ENCODE results near the gene RGS11. TPM values are rescaled to one million over a fixed set of nuclear protein-coding genes. Genes with fewer than 3 reads are reported as not detected.

RGS11 gene
- total RNA-seq, 2 experiments from 2014 or later = not detected

DNA sequence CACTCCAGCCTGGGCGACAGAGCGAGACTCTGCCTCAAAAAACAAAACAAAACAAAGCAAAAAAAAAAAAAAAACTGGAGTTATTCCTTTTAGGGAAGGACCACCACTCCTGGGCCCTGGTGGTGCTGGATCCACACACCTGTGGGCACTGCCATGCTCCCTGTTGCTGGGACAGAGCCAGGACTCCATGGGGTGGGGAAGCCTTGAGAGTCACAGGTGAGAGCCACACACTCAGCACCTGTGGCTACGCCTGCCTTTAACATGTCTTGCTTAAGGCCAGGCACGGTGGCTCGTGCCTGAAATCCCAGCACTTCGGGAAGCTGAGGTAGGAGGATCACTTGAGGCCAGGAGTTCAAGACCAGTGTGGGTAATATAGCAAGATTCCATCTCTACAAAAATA lies 25.5 kb upstream of the RGS11 start:
- intact Hi-C loops (cut with micrococcal nuclease; ENCODE audit: unreplicated experiment) = no loop called here
- Histone ChIP-seq H3K27ac (ENCODE audit: low read depth, low read length, poor library complexity, severe bottlenecking) (no peak overlapping the region), H3K79me2 (ENCODE audit: insufficient read depth, low read depth, low read length) (no peaks in the 10 kb centered on the region), H3K9me3 (ENCODE audit: low read length) (no peaks in the 10 kb centered on the region), H3K9me2 (ENCODE audit: insufficient read depth, low read length) (no peaks in the 10 kb centered on the region), H3K36me3 (ENCODE audit: insufficient read depth, low read length) (0 out of 2 replicates have a peak, but pooled peaks cover 4% of the 10 kb centered on the region), H3K4me1 (ENCODE audit: insufficient read depth, low read length, poor library complexity, severe bottlenecking) (no peaks in the 10 kb centered on the region), H3K4me2 (ENCODE audit: low read length) (no peak overlapping the region), H3K4me3 (ENCODE audit: low read depth, low read length, poor library complexity, severe bottlenecking) (no peak overlapping the region), H2AFZ (ENCODE audit: low read length) (no peak overlapping the region), H4K20me1 (ENCODE audit: insufficient read depth, low read length) (no peaks in the 10 kb centered on the region)
- no TSS peak for BruUV-seq (replicated peaks)
- ChIA-PET CTCF (ENCODE audit: unreplicated experiment) (no interaction called here), POLR2A (interaction anchor here (0.7 kb wide), 1 partner anchor 45 kb away, joined by 3 read pairs; no protein-coding TSS in a partner anchor)
- no peak for TF ChIP-seq EZH2phosphoT487 (IDR thresholded peaks at IDR 0.05; ENCODE audit: borderline replicate concordance, low read depth, low read length)
- TF ChIP-seq, protein P1, sequence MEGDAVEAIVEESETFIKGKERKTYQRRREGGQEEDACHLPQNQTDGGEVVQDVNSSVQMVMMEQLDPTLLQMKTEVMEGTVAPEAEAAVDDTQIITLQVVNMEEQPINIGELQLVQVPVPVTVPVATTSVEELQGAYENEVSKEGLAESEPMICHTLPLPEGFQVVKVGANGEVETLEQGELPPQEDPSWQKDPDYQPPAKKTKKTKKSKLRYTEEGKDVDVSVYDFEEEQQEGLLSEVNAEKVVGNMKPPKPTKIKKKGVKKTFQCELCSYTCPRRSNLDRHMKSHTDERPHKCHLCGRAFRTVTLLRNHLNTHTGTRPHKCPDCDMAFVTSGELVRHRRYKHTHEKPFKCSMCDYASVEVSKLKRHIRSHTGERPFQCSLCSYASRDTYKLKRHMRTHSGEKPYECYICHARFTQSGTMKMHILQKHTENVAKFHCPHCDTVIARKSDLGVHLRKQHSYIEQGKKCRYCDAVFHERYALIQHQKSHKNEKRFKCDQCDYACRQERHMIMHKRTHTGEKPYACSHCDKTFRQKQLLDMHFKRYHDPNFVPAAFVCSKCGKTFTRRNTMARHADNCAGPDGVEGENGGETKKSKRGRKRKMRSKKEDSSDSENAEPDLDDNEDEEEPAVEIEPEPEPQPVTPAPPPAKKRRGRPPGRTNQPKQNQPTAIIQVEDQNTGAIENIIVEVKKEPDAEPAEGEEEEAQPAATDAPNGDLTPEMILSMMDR (conservative IDR thresholded peaks at IDR 0.05; ENCODE audit: low read length) = no peak
- DNase-seq (ENCODE audit: low spot score) = no peak

DNA sequence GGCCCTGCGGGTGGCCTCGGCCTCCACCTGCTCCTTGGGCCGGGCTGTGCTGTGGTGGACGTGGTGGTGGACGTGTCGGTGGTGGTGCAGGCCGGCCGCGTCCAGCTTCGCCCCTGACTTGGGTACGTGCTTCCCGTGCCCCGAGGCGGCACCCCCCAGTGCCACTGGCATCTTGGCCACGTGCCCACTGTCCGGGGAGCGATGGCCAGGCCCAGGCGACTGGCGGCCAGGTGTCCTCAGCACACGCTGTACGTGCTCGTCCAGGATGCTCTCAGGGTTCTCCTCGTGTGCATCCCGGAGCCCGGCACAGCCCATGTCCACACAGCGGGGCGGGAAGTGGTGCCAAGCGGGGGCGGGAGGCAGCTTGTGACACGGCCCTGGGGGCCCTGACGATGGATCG lies 22.1 kb upstream of the RGS11 start:
- CTCF ChIA-PET (ENCODE audit: unreplicated experiment) = no interaction called here
- POLR2A ChIA-PET = interaction anchor here (0.6 kb wide), 1 partner anchor 342 kb away, joined by 4 read pairs; no protein-coding TSS in a partner anchor
- no peaks in the 10 kb centered on the region for H3K79me2 ChIP-seq (ENCODE audit: insufficient read depth, low read depth, low read length)
- BruUV-seq (replicated peaks) = no TSS peak
- TF ChIP-seq EZH2phosphoT487 (IDR thresholded peaks at IDR 0.05; ENCODE audit: borderline replicate concordance, low read depth, low read length) = no peak
- TF ChIP-seq, protein P1 (conservative IDR thresholded peaks at IDR 0.05; ENCODE audit: low read length) = no peak
- H3K4me2 ChIP-seq (ENCODE audit: low read length) = no peak overlapping the region
- H4K20me1 ChIP-seq (ENCODE audit: insufficient read depth, low read length) = no peaks in the 10 kb centered on the region
- H3K4me1 ChIP-seq (ENCODE audit: insufficient read depth, low read length, poor library complexity, severe bottlenecking) = no peaks in the 10 kb centered on the region
- no peak overlapping the region for H3K4me3 ChIP-seq (ENCODE audit: low read depth, low read length, poor library complexity, severe bottlenecking)
- no peak overlapping the region for H2AFZ ChIP-seq (ENCODE audit: low read length)
- no peaks in the 10 kb centered on the region for H3K9me2 ChIP-seq (ENCODE audit: insufficient read depth, low read length)
- intact Hi-C loops (cut with micrococcal nuclease; ENCODE audit: unreplicated experiment) = no loop called here
- no peak overlapping the region for H3K27ac ChIP-seq (ENCODE audit: low read depth, low read length, poor library complexity, severe bottlenecking)
- H3K9me3 ChIP-seq (ENCODE audit: low read length) = no peaks in the 10 kb centered on the region
- DNase-seq (ENCODE audit: low spot score) = no peak
- H3K36me3 ChIP-seq (ENCODE audit: insufficient read depth, low read length) = 0 out of 2 replicates have a peak, but pooled peaks cover 4% of the 10 kb centered on the region

DNA sequence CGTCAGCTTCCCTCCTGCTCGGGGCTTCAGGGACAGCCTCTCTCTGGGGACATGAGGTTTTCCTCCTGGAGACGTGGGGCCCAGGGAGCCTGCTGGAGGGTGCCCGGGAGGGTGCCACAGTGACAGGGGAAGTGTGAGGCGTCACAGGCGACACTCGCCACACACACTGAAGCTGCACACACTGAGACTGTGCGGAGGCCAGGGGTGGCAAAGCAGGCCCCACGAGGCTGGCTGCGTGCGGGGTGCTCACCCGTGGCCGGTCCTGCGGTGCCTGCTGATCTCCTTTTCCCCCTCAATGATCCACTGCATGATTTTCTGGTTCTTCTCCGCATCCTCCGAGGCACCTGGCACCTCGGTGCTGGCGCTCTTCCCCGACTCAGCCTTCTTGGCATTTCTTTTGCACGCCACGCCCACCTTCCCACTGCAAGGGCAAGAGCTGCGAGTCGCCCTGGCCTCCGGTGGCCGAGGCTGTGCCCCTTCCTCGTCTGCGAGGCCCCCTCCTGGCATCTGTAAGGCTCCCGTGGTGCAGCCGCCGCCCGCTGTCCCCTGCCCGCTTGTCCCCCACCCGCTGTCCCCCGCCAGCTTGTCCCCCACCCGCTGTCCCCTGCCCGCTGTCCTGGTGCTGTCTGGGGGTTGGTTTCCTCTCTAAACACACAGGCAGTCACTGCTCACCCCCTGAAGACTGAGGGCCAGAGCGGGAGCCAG lies 21.2 kb upstream of the RGS11 start:
- Histone ChIP-seq H3K79me2 (ENCODE audit: insufficient read depth, low read depth, low read length) (no peaks in the 10 kb centered on the region), H3K4me1 (ENCODE audit: insufficient read depth, low read length, poor library complexity, severe bottlenecking) (no peaks in the 10 kb centered on the region), H3K4me2 (ENCODE audit: low read length) (no peak overlapping the region), H3K9me2 (ENCODE audit: insufficient read depth, low read length) (no peaks in the 10 kb centered on the region), H4K20me1 (ENCODE audit: insufficient read depth, low read length) (no peaks in the 10 kb centered on the region), H3K4me3 (ENCODE audit: low read depth, low read length, poor library complexity, severe bottlenecking) (no peak overlapping the region), H3K9me3 (ENCODE audit: low read length) (no peaks in the 10 kb centered on the region), H3K27ac (ENCODE audit: low read depth, low read length, poor library complexity, severe bottlenecking) (no peak overlapping the region), H2AFZ (ENCODE audit: low read length) (no peak overlapping the region), H3K36me3 (ENCODE audit: insufficient read depth, low read length) (0 out of 2 replicates have a peak, but pooled peaks cover 4% of the 10 kb centered on the region)
- intact Hi-C loops (cut with micrococcal nuclease; ENCODE audit: unreplicated experiment) = no loop called here
- no TSS peak for BruUV-seq (replicated peaks)
- CTCF ChIA-PET (ENCODE audit: unreplicated experiment) = no interaction called here
- DNase-seq (ENCODE audit: low spot score) = no peak
- POLR2A ChIA-PET = no interaction called here
- TF ChIP-seq EZH2phosphoT487 (IDR thresholded peaks at IDR 0.05; ENCODE audit: borderline replicate concordance, low read depth, low read length) = no peak
- TF ChIP-seq, protein P1 (conservative IDR thresholded peaks at IDR 0.05; ENCODE audit: low read length) = no peak
